DND-41 (cell line): ENCODE measurements around the gene TMCC2.

ENCODE experiments used
- CTCF ChIP-seq: IDR thresholded peaks from 2 replicates; pipeline ENCODE4 v1.5.1; 2012; ENCODE audit warnings: borderline replicate concordance, low read length, moderate library complexity, mild to moderate bottlenecking; ENCODE audit not compliant: poor library complexity, severe bottlenecking; ENCODE audit errors: extremely low read depth
- EZH2 ChIP-seq: IDR thresholded peaks from 3 replicates; pipeline ENCODE4 v1.6.1; 2012; ENCODE audit warnings: borderline replicate concordance, low read depth, mild to moderate bottlenecking, moderate library complexity, low read length, inconsistent platforms; ENCODE audit not compliant: severe bottlenecking

GRCh38 chr1:205272536-205272935 is 44.8 kb downstream of the TMCC2 start:
- TF ChIP-seq EZH2, result no peak
- TF ChIP-seq CTCF, result no peak
